Body of pancreas (tissue), 4 donors: ENCODE results near the gene FGG. TPM values are rescaled to one million over a fixed set of nuclear protein-coding genes. Genes with fewer than 3 reads are reported as not detected.

Experiments
- ATAC-seq: fragments of 150-250 bp; one replicate; pipeline ENCODE4 v1.9.1; 2016
- DNase-seq, 4 donors: peaks; one replicate each; pipeline ENCODE4 v3.0.0-alpha.2; 2019
- H3K27ac ChIP-seq, 4 donors: fragments of 200-600 bp; sonication (generic); 1 replicate in 3 of 4; 2 replicates in 1 of 4; pipeline versions ENCODE4 v1.5.1 to v1.6.1; 2016 to 2019; ENCODE audit warnings: mild to moderate bottlenecking in 1 of 4, mixed read lengths in 1 of 4, moderate library complexity in 1 of 4
- H3K27me3 ChIP-seq, 2 donors: fragments of 200-600 bp; sonication (generic); one replicate each; pipeline ENCODE4 v1.6.0; 2016; ENCODE audit warnings: mild to moderate bottlenecking in 1 of 2
- H3K36me3 ChIP-seq, 2 donors: fragments of 200-600 bp; sonication (generic); replicated peaks in 1 of 2; 2 replicates each; pipeline ENCODE4 v1.5.1; 2016; ENCODE audit warnings: low read depth in 2 of 2; ENCODE audit not compliant: insufficient read depth in 1 of 2
- H3K4me1 ChIP-seq: fragments of 200-600 bp; sonication (generic); one replicate; pipeline ENCODE4 v1.6.0; 2016
- H3K4me3 ChIP-seq, 2 donors: fragments of 200-600 bp; sonication (generic); 1 replicate in 1 of 2; 2 replicates in 1 of 2; pipeline ENCODE4 v1.5.1; 2016 to 2019
- H3K9me3 ChIP-seq, 3 donors: fragments of 200-600 bp; sonication (generic); 1 replicate in 2 of 3; 2 replicates in 1 of 3; pipeline ENCODE4 v1.5.1; 2016
- CTCF ChIP-seq, 7 experiments: fragments of 450-650 bp in 4 of 7; fragments of 200-600 bp in 3 of 7; sonication (generic) in 3 of 7; IDR thresholded peaks; one replicate each; pipeline ENCODE4 v1.5.1; 2016 to 2019; ENCODE audit warnings: antibody characterized with exemption in 7 of 7
- POLR2A ChIP-seq, 3 donors: fragments of 450-650 bp; IDR thresholded peaks; one replicate each; pipeline ENCODE4 v1.6.1; 2016; ENCODE audit warnings: antibody characterized with exemption in 3 of 3, mild to moderate bottlenecking in 2 of 3
- WGBS, 2 donors: methylation state at CpG; one replicate each; pipeline ENCODE4 v1.1.5; 2017; 5-methylcytosine and 5-hydroxymethylcytosine counted together
- intact Hi-C: fragments of 100-400 bp; cut with DNase I; formaldehyde crosslinking; loops from one replicate; pipeline ENCODE4 v1.15.1; 2023
- total RNA-seq, 2 donors: library from RNA; depleted of rRNA; stranded (reverse); fragments of >200 nt; gene quantifications; one replicate each; pipeline ENCODE4 v1.1.0, GENCODE V29; 2016

FGG gene
- total RNA-seq, 2 donors from 2014 or later: not detected

- DNase-seq (no peak), ATAC-seq (no peak)
- no peaks in the 10 kb centered on the region for H3K9me3 ChIP-seq
- H3K27me3 ChIP-seq: no peaks in the 10 kb centered on the region
- no peaks in the 10 kb centered on the region for H3K36me3 ChIP-seq
- no peak overlapping the region for H3K4me3 ChIP-seq
- intact Hi-C loops: loop anchor here (5.0 kb wide), 1 partner anchor 63 kb away; no protein-coding TSS in a partner anchor
- WGBS, 2 donors: 0% methylated on average over 1 of the region's 1 CpG
- TF ChIP-seq CTCF (IDR thresholded peaks at IDR 0.05): no peak
- no peak for TF ChIP-seq POLR2A (IDR thresholded peaks at IDR 0.05)
- H3K27ac ChIP-seq: no peak overlapping the region
- peaks cover 22% of the 10 kb centered on the region for H3K4me1 ChIP-seq
These were observed 7.7 kb upstream of the FGG start for GRCh38 chr4:154620111-154620510.

- intact Hi-C loops: no loop called here
- ATAC-seq: peak; percentile 77
- H3K27me3 ChIP-seq: no peaks in the 10 kb centered on the region
These were observed 6.4 kb upstream of the FGG start for GRCh38 chr4:154618708-154619315.

GRCh38 chr4:154617820-154618317, 5.4 kb upstream of the FGG start:
- ATAC-seq (no peak), DNase-seq (no peak)
- no peaks in the 10 kb centered on the region for H3K27me3 ChIP-seq

More at GRCh38 chr4:154618708-154619315, 6.4 kb upstream of the FGG start:
- peak; percentile 60 to 81 (median 74) for DNase-seq
- Histone ChIP-seq H3K4me1 (peaks cover 24% of the 10 kb centered on the region), H3K36me3 (no peaks in the 10 kb centered on the region), H3K27ac (no peak overlapping the region), H3K9me3 (no peaks in the 10 kb centered on the region), H3K4me3 (no peak overlapping the region)
- 25 to 27% methylated on average over 4 of the region's 4 CpGs for WGBS, 2 donors
- TF ChIP-seq POLR2A (IDR thresholded peaks at IDR 0.05) (no peak), CTCF (IDR thresholded peaks at IDR 0.05) (peak; percentile 62 to 80 (median 72))

GRCh38 chr4:154616731-154617130, 4.3 kb upstream of the FGG start:
- no peaks in the 10 kb centered on the region for H3K27me3 ChIP-seq
- DNase-seq (no peak), ATAC-seq (no peak)
- no peak overlapping the region for H3K4me3 ChIP-seq
- TF ChIP-seq POLR2A (IDR thresholded peaks at IDR 0.05) (no peak), CTCF (IDR thresholded peaks at IDR 0.05) (no peak)
- H3K4me1 ChIP-seq: peaks cover 24% of the 10 kb centered on the region
- intact Hi-C loops: no loop called here
- no peaks in the 10 kb centered on the region for H3K36me3 ChIP-seq
- 20 to 53% methylated on average over 2 of the region's 2 CpGs for WGBS, 2 donors
- no peaks in the 10 kb centered on the region for H3K9me3 ChIP-seq
- H3K27ac ChIP-seq: peak overlapping the region in 1 of 4 donors; percentile 17

More at GRCh38 chr4:154617820-154618317, 5.4 kb upstream of the FGG start:
- no peaks in the 10 kb centered on the region for H3K9me3 ChIP-seq
- H3K27ac ChIP-seq: no peak overlapping the region
- no peak overlapping the region for H3K4me3 ChIP-seq
- 31 to 34% methylated on average over 5 of the region's 5 CpGs for WGBS, 2 donors
- no peaks in the 10 kb centered on the region for H3K36me3 ChIP-seq
- intact Hi-C loops: no loop called here
- peaks cover 24% of the 10 kb centered on the region for H3K4me1 ChIP-seq
- TF ChIP-seq CTCF (IDR thresholded peaks at IDR 0.05) (no peak), POLR2A (IDR thresholded peaks at IDR 0.05) (no peak)

- no peak for DNase-seq
- H3K27ac ChIP-seq: peak overlapping the region in 1 of 4 donors; percentile 17
- no peak for ATAC-seq
- H3K36me3 ChIP-seq: no peaks in the 10 kb centered on the region
- TF ChIP-seq CTCF (IDR thresholded peaks at IDR 0.05) (no peak), POLR2A (IDR thresholded peaks at IDR 0.05) (no peak)
- no peaks in the 10 kb centered on the region for H3K27me3 ChIP-seq
- H3K4me1 ChIP-seq: peaks cover 24% of the 10 kb centered on the region
- 31 to 33% methylated on average over 4 of the region's 4 CpGs for WGBS, 2 donors
- intact Hi-C loops: no loop called here
- H3K9me3 ChIP-seq: no peaks in the 10 kb centered on the region
- H3K4me3 ChIP-seq: no peak overlapping the region
These were observed 3.8 kb upstream of the FGG start for GRCh38 chr4:154616287-154616686.
